ENCODE data around the gene CYS1.
A peak's percentile ranks its signal among the peaks of the same experiment; 100 is the strongest.
"Not testable (repeated sequence)": the region's sequence is repeated elsewhere in the genome, so short reads cannot be mapped to it uniquely, and the experiment has no call there.

Gene CYS1

GRCh38 chr2:10122500-10123280, 42.5 kb upstream of the CYS1 start, which contains the start of gene RRM2:
Gene RRM2, plus strand, starts transcription at chr2:10122739. Its CDS starts 60 bp downstream, at chr2:10122799.
- no peak for FAIRE-seq
- TF ChIP-seq, protein P1, sequence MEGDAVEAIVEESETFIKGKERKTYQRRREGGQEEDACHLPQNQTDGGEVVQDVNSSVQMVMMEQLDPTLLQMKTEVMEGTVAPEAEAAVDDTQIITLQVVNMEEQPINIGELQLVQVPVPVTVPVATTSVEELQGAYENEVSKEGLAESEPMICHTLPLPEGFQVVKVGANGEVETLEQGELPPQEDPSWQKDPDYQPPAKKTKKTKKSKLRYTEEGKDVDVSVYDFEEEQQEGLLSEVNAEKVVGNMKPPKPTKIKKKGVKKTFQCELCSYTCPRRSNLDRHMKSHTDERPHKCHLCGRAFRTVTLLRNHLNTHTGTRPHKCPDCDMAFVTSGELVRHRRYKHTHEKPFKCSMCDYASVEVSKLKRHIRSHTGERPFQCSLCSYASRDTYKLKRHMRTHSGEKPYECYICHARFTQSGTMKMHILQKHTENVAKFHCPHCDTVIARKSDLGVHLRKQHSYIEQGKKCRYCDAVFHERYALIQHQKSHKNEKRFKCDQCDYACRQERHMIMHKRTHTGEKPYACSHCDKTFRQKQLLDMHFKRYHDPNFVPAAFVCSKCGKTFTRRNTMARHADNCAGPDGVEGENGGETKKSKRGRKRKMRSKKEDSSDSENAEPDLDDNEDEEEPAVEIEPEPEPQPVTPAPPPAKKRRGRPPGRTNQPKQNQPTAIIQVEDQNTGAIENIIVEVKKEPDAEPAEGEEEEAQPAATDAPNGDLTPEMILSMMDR (IDR thresholded peaks at IDR 0.05; ENCODE audit: insufficient read depth, missing control alignments), result no peak

DNA sequence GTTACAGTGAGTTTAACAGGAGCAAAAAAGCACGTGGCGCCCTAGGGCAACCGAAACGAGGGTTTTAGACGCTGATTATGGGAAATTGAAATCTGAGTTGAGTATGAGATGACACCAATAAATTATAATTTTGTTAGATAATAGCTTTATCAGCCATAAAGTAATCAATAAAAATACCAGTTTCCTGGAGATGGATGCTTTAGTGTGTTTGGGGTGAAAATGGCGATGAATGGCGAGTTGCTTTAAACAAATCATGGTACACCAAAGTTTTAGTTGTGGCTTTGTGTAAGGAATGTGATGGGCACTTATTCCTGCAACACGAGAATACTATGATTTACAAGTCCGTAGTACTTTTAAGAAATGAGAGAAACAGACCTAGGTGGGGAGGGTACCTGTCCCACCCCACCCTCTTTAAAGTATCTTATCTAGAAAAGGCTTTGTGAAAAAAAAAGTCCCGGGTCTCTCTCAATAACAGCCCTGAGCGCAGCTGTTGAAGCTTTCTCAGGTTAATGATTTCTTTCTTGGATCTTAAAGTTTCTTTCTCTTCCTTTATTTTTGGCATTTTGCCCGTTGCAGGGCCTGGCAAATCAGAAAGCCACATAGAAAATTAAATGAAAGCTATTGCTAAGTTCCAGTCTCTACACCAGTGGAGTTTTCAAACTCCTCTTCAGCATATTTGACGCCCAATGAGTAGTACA, 40.8 kb upstream of the CYS1 start:
- TF ChIP-seq, protein P1 (IDR thresholded peaks at IDR 0.05; ENCODE audit: insufficient read depth, missing control alignments), result no peak
- DNase-seq (ENCODE audit: insufficient read length, low spot score) (no peak), FAIRE-seq (no peak)

More at GRCh38 chr2:10122500-10123280, 42.5 kb upstream of the CYS1 start, which contains the start of gene RRM2:
- peak; percentile 80 for DNase-seq (ENCODE audit: insufficient read length, low spot score)

DNA sequence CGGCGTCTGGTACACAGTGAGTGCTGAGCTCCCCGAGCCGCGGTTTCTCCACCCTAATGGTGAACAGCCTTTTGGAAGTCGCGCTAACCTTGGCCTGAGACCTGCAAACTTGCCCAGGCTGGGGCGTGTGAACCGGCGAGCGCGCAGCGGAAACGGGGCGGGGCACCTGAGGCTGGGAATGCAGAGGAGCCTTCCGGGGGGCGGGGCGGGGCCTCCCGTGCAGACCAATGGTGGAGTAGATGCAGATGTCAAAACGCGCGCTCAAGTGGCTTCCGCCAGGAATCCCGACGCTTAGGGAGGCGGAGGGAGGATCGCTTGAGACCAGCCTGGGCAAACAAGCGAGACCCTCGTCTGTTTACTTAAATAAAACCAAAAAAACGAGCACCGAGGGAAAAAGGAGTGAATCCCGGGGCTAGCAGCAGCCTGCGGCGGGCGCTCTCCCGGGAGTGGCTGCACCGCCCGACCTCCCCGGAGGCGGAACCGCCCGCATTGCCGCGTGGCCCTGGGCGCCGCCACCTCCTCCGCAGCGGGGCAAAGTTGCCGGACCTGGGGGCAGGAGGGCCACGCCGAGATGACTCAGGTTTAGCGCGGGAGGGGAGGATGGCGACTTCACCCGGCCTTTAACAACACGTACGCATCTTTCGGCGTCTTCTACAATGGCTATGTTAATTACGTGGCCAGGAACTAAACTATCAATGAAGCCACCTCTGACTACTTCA, 40.1 kb upstream of the CYS1 start:
- DNase-seq (ENCODE audit: insufficient read length, low spot score) (peak; percentile 88), FAIRE-seq (no peak)
- TF ChIP-seq, protein P1 (IDR thresholded peaks at IDR 0.05; ENCODE audit: insufficient read depth, missing control alignments), result no peak

- TF ChIP-seq, protein P1 (IDR thresholded peaks at IDR 0.05; ENCODE audit: insufficient read depth, missing control alignments), result no peak
- FAIRE-seq, result no peak
- DNase-seq (ENCODE audit: insufficient read length, low spot score), result no peak
Observed at GRCh38 chr2:10119601-10120157, 39.5 kb upstream of the CYS1 start.

DNA sequence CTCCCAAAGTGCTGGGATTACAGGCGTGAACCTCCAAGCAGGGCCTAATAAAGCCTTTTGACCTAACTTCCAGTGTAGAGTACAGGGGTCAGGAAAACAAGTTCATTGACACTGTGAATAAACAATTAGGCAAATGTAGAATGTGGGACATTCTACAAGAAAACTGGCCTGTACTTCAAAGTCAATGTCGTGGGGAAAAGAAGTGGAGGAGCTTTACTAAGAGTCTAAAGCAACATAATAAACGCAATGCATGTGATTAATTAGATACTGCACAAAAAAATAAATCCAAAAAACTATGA, 38.8 kb upstream of the CYS1 start:
- no peak for FAIRE-seq
- TF ChIP-seq, protein P1 (IDR thresholded peaks at IDR 0.05; ENCODE audit: insufficient read depth, missing control alignments), result no peak
- no peak for DNase-seq (ENCODE audit: insufficient read length, low spot score)

DNA sequence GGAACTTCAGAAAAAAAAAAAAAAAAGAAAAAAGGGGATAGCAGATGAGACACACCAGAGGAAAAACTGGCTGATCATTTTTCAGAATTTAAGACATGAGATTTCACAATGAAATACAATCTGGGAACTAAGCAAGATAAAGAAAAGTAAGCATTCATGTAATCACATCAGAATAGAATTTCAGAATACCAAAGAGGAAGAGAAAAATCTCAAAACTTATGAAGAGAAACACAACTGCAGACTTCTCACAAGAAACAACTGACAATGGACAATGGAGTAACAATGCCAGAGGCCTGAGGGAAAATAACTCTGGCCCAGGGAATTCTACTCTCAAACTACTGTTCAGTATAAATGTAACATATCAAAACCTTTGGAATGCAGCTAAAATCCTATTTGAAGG, 29.1 kb upstream of the CYS1 start:
- DNase-seq (ENCODE audit: insufficient read length, low spot score) (no peak), FAIRE-seq (no peak)
- TF ChIP-seq, protein P1 (IDR thresholded peaks at IDR 0.05; ENCODE audit: insufficient read depth, missing control alignments), result no peak

- not testable (repeated sequence) for DNase-seq (ENCODE audit: insufficient read length, low spot score); FAIRE-seq
Observed at GRCh38 chr2:10104906-10105305, 24.7 kb upstream of the CYS1 start.

All from D721Med (cell line).